ENCODE measurements around the gene DIP2C. TPM values are rescaled to one million over a fixed set of nuclear protein-coding genes. Genes with fewer than 3 reads are reported as not detected.

DIP2C gene
- polyA plus RNA-seq, 3 donors: 0.11 TPM; not detected in 2

DNA sequence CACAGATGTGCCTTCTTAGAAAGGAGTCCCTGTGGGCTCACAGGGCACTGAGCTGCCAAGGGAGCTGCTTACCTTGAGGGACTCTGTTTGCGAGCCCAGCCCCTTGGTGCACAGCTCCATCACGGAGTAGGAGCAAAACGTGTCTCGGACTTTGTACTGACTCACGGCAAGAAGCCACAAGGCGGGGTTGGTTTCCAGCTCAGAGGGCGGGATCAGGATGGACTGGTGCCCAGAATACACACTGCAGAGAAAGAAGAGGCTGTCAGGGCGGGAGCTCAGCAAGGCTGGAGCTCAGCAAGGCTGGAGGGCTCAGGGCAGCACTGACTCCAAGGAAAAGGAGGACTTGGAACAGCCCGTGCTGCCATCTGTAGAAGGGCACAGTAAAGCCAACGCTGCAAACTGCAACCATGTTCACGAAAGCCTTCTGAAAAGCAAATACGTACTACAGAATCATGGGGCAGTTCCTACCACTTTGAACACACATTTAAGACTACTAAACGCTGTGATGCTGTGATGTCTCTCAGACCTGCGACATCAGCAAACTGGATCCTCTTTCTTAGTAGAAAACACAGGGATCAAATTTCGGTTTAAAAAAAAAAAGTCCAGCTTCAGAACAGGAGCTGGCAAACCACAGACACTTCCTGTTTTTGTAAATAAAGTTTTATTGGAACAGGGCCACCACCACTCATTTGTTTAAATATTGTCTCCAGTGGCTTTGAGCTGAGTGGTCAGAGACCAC is 359.9 kb downstream of the DIP2C start:
- Mint-ChIP-seq H3K27me3 (ENCODE audit: low read depth in 3 of 3) (peaks cover 3 to 8% (median 4%) of the 10 kb centered on the region in 3 donors), H3K36me3 (no peaks in the 10 kb centered on the region), H3K9me3 (no peaks in the 10 kb centered on the region), H3K4me3 (peak overlapping the region; percentile 32 to 54), H3K27ac (peak overlapping the region in 2 of 7 donors; percentile 5 to 63), H3K4me1 (peaks cover 7% of the 10 kb centered on the region)
- TF ChIP-seq, protein P1, sequence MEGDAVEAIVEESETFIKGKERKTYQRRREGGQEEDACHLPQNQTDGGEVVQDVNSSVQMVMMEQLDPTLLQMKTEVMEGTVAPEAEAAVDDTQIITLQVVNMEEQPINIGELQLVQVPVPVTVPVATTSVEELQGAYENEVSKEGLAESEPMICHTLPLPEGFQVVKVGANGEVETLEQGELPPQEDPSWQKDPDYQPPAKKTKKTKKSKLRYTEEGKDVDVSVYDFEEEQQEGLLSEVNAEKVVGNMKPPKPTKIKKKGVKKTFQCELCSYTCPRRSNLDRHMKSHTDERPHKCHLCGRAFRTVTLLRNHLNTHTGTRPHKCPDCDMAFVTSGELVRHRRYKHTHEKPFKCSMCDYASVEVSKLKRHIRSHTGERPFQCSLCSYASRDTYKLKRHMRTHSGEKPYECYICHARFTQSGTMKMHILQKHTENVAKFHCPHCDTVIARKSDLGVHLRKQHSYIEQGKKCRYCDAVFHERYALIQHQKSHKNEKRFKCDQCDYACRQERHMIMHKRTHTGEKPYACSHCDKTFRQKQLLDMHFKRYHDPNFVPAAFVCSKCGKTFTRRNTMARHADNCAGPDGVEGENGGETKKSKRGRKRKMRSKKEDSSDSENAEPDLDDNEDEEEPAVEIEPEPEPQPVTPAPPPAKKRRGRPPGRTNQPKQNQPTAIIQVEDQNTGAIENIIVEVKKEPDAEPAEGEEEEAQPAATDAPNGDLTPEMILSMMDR (IDR thresholded peaks at IDR 0.05): no peak
- H3K27ac ChIP-seq (ENCODE audit: low read depth in 1 of 2, low read length in 2 of 2): no peak overlapping the region
- no peaks in the 10 kb centered on the region for H3K9me3 ChIP-seq (replicated peaks in 1 of 2; ENCODE audit: control insufficient read depth in 1 of 2, insufficient read depth in 1 of 2, low read length in 2 of 2)
- peak overlapping the region in 1 of 3 experiments; percentile 38 for H3K4me3 ChIP-seq (replicated peaks in 1 of 3; ENCODE audit: low read depth in 2 of 3, low read length in 3 of 3)
- intact Hi-C loops (cut with micrococcal nuclease): no loop called here
- H3K27me3 ChIP-seq (ENCODE audit: control insufficient read depth in 2 of 2, insufficient read depth in 2 of 2, low read length in 2 of 2): no peaks in the 10 kb centered on the region
- H3K9ac ChIP-seq (ENCODE audit: insufficient read depth, low read length, poor library complexity, severe bottlenecking): no peak overlapping the region
- no peaks in the 10 kb centered on the region for H4K20me1 ChIP-seq (ENCODE audit: insufficient read depth, low read length)
- WGBS (ENCODE audit: insufficient coverage): 55% methylated on average over 12 of the region's 15 CpGs
- DNase-seq: no peak
- peak overlapping the region; percentile 33 for H3K4me2 ChIP-seq (replicated peaks; ENCODE audit: extremely low read depth, low read length, poor library complexity, severe bottlenecking)
- no peaks in the 10 kb centered on the region for H3K79me2 ChIP-seq (ENCODE audit: insufficient read depth, low read length)
- H2AFZ ChIP-seq (ENCODE audit: insufficient read depth, low read depth, low read length, poor library complexity, severe bottlenecking): peak overlapping the region; percentile 37
- H3K36me3 ChIP-seq (replicated peaks in 1 of 2; ENCODE audit: control insufficient read depth in 1 of 2, insufficient read depth in 2 of 2, low read length in 2 of 2): no peaks in the 10 kb centered on the region
- H3K4me1 ChIP-seq (ENCODE audit: control insufficient read depth in 1 of 2, insufficient read depth in 2 of 2, low read length in 2 of 2): peaks cover 3 to 7% of the 10 kb centered on the region in 2 donors

DNA sequence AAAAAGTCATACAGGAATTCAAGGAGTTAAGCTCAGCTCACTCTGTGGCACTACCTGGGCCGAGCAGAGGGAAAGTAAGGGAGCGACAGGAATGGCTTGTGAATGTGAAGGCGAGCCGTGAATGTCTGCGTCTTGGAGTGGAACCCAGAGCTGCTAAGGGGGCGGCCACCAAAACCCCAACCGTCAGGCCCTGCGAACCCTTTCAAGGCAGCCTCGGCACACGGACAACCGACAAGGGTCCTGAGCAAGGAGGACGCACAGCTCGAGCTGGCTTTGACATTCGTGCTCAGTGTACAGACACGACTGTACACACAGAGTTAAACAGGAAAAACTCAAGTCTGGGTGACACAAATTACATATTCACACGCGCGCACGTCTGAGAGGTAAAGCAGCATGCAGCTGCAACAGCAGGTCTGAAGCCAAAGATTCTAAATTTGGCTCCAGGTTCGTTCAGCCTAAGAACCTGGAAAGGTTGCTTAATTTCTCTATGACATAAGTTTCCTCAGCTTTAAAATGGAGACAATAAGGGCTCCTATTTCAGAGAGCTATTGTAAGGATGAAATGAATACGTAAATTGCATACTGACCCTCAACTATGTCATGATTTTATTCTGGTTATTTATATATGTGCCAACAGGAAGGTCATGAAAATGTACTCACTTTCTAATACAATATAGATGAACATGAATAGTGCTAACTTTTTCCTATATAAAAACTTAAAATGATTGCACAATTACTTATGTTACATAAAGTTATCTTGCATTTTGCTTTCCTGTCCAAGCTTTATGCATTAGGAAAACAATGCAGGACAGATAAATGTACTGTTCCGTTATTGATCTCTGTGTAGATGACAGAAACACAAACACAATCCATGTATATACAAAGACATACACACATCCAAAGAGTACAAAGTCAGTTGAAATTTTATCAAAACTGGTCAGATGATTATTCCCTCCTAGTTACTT is 361.3 kb downstream of the DIP2C start:
- no peak overlapping the region for H3K27ac ChIP-seq (ENCODE audit: low read depth in 1 of 2, low read length in 2 of 2)
- no peaks in the 10 kb centered on the region for H3K36me3 ChIP-seq (replicated peaks in 1 of 2; ENCODE audit: control insufficient read depth in 1 of 2, insufficient read depth in 2 of 2, low read length in 2 of 2)
- H3K79me2 ChIP-seq (ENCODE audit: insufficient read depth, low read length): no peaks in the 10 kb centered on the region
- H3K4me1 ChIP-seq (ENCODE audit: control insufficient read depth in 1 of 2, insufficient read depth in 2 of 2, low read length in 2 of 2): peaks cover 3 to 7% of the 10 kb centered on the region in 2 donors
- H3K36me3 Mint-ChIP-seq: no peaks in the 10 kb centered on the region
- no peaks in the 10 kb centered on the region for H3K27me3 ChIP-seq (ENCODE audit: control insufficient read depth in 2 of 2, insufficient read depth in 2 of 2, low read length in 2 of 2)
- intact Hi-C loops (cut with micrococcal nuclease): no loop called here
- DNase-seq: no peak
- whole genome bisulfite sequencing (ENCODE audit: insufficient coverage): 95% methylated on average over 19 of the region's 22 CpGs
- H4K20me1 ChIP-seq (ENCODE audit: insufficient read depth, low read length): no peaks in the 10 kb centered on the region
- no peak overlapping the region for H3K4me3 Mint-ChIP-seq
- TF ChIP-seq, protein P1 (IDR thresholded peaks at IDR 0.05): no peak
- no peak overlapping the region for H3K9ac ChIP-seq (ENCODE audit: insufficient read depth, low read length, poor library complexity, severe bottlenecking)
- H3K4me3 ChIP-seq (replicated peaks in 1 of 3; ENCODE audit: low read depth in 2 of 3, low read length in 3 of 3): no peak overlapping the region
- no peak overlapping the region for H2AFZ ChIP-seq (ENCODE audit: insufficient read depth, low read depth, low read length, poor library complexity, severe bottlenecking)
- H3K4me1 Mint-ChIP-seq: peaks cover 11% of the 10 kb centered on the region
- H3K9me3 ChIP-seq (replicated peaks in 1 of 2; ENCODE audit: control insufficient read depth in 1 of 2, insufficient read depth in 1 of 2, low read length in 2 of 2): peaks cover 0 to under 1% of the 10 kb centered on the region in 2 donors
- H3K9me3 Mint-ChIP-seq: no peaks in the 10 kb centered on the region
- H3K4me2 ChIP-seq (replicated peaks; ENCODE audit: extremely low read depth, low read length, poor library complexity, severe bottlenecking): no peak overlapping the region
- H3K27me3 Mint-ChIP-seq (ENCODE audit: low read depth in 3 of 3): peaks cover 0 to 8% (median 2%) of the 10 kb centered on the region in 3 donors
- H3K27ac Mint-ChIP-seq: no peak overlapping the region

Data from CD14-positive monocyte (primary cell).